PFSK-1 (cell line): ENCODE results near the gene AGTPBP1.

ENCODE experiments used
- FOXP2 ChIP-seq: optimal IDR thresholded peaks from 2 replicates; pipeline ENCODE3; 2011; ENCODE audit warnings: borderline replicate concordance, control low read depth, inconsistent platforms; ENCODE audit not compliant: insufficient read depth; ENCODE audit errors: extremely low read length, extremely low read depth
- POLR2AphosphoS5 ChIP-seq: IDR thresholded peaks from 2 replicates; pipeline ENCODE4 v1.6.1; 2012; ENCODE audit warnings: low read depth, mild to moderate bottlenecking, control low read depth, low read length, moderate library complexity
- REST ChIP-seq, 2 experiments: IDR thresholded peaks; 2 replicates each; pipeline versions ENCODE4 v1.6.1 to v1.8.0; 2011 to 2012; ENCODE audit warnings: low read depth in 2 of 2, low read length in 2 of 2, control low read depth in 1 of 2, inconsistent platforms in 1 of 2, mild to moderate bottlenecking in 1 of 2, moderate library complexity in 1 of 2; ENCODE audit not compliant: insufficient read depth in 1 of 2
- SIN3A ChIP-seq: IDR thresholded peaks from 2 replicates; pipeline ENCODE4 v1.6.1; 2012; ENCODE audit warnings: mild to moderate bottlenecking, low read length, moderate library complexity, borderline replicate concordance; ENCODE audit not compliant: insufficient read depth
- TAF1 ChIP-seq: IDR thresholded peaks from 2 replicates; pipeline ENCODE4 v1.6.1; 2012; ENCODE audit warnings: low read length, control low read depth, borderline replicate concordance; ENCODE audit not compliant: insufficient read depth

The AGTPBP1 gene

GRCh38 chr9:85515021-85515420 is 226.7 kb downstream of the AGTPBP1 start:
- TF ChIP-seq POLR2AphosphoS5 (no peak), TAF1 (no peak), FOXP2 (no peak), SIN3A (no peak), REST (IDR thresholded peaks at IDR 0.05; ENCODE audit: insufficient read depth in 1 of 2, low read depth in 2 of 2, low read length in 2 of 2) (no peak)

DNA sequence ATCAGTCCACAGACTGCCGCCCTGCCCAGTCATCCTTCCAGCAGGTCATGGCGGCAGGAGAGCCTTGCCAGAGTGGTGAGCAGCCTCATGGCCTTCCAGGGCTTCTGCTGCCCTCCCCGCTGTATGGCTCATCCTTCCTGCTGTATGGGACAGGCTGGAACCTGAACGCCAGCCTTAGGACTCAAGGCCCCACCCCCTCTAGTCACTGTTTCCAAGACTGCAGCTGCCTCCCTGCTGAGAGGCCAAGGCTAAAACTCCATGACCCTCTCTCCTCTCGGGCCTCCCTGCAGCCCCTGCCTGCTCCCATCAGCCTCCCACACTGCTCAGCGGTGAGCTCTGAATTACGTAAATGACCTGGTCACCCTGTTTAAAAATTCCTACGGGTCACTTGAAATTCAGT is 227.5 kb downstream of the AGTPBP1 start:
- TF ChIP-seq REST (IDR thresholded peaks at IDR 0.05; ENCODE audit: insufficient read depth in 1 of 2, low read depth in 2 of 2, low read length in 2 of 2) = no peak
- TF ChIP-seq TAF1 = no peak
- TF ChIP-seq FOXP2 = no peak
- no peak for TF ChIP-seq SIN3A
- no peak for TF ChIP-seq POLR2AphosphoS5

DNA sequence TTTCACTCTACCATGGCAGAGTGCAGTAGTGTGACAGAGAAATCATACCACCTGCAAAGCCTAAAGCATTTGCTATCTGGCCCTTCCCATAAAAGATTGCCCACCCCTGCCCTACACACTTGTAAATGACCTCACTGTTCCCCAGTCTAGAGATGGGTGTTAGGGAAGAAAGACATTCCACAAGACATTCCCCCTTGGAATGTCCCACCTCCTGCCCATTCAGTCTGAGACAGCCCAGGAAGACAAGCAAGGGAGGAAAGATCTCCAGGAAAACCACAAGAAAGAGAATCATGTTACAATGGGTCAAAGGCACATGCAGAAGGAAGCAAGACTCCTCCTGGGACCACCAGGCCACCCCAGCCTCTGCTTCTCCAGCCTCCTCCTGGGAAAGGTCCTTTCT is 230.0 kb downstream of the AGTPBP1 start:
- TF ChIP-seq TAF1 (no peak), SIN3A (no peak), REST (IDR thresholded peaks at IDR 0.05; ENCODE audit: insufficient read depth in 1 of 2, low read depth in 2 of 2, low read length in 2 of 2) (no peak)

- TF ChIP-seq REST (IDR thresholded peaks at IDR 0.05; ENCODE audit: insufficient read depth in 1 of 2, low read depth in 2 of 2, low read length in 2 of 2) = no peak
- TF ChIP-seq TAF1 = no peak
- TF ChIP-seq POLR2AphosphoS5 = no peak
- no peak for TF ChIP-seq FOXP2
- TF ChIP-seq SIN3A = no peak
These were observed 230.8 kb downstream of the AGTPBP1 start for GRCh38 chr9:85510830-85511504.

- TF ChIP-seq FOXP2 = no peak
- no peak for TF ChIP-seq TAF1
- no peak for TF ChIP-seq POLR2AphosphoS5
These were observed 233.1 kb downstream of the AGTPBP1 start for GRCh38 chr9:85508616-85509015.
